K562 (cell line): ENCODE measurements around the gene CMTR1.

Source experiments
- YY1 ChIP-seq, 3 experiments: IDR thresholded peaks; 2 replicates each; pipeline ENCODE4 v1.6.1; 2011; ENCODE audit warnings: low read length in 2 of 3, mild to moderate bottlenecking in 2 of 3, moderate library complexity in 2 of 3, borderline replicate concordance in 1 of 3, control low read depth in 1 of 3, low read depth in 1 of 3; ENCODE audit not compliant: insufficient read depth in 3 of 3, insufficient replicate concordance in 2 of 3, control insufficient read depth in 1 of 3, insufficient read length in 1 of 3; ENCODE audit errors: extremely low read depth in 1 of 3
- TF ChIP-seq, protein P1 (sequence below): IDR thresholded peaks from 3 replicates; pipeline ENCODE4 v1.6.1; 2011; ENCODE audit warnings: borderline replicate concordance, mild to moderate bottlenecking; ENCODE audit not compliant: insufficient read length, insufficient read depth

GRCh38 chr6:37512400-37513011 is 79.5 kb downstream of the CMTR1 start:
- no peak for TF ChIP-seq YY1 (IDR thresholded peaks at IDR 0.05; ENCODE audit: borderline replicate concordance in 1 of 3, control insufficient read depth in 1 of 3, extremely low read depth in 1 of 3, insufficient read depth in 3 of 3, insufficient read length in 1 of 3, insufficient replicate concordance in 2 of 3, low read depth in 1 of 3, low read length in 2 of 3)
- TF ChIP-seq, protein P1, sequence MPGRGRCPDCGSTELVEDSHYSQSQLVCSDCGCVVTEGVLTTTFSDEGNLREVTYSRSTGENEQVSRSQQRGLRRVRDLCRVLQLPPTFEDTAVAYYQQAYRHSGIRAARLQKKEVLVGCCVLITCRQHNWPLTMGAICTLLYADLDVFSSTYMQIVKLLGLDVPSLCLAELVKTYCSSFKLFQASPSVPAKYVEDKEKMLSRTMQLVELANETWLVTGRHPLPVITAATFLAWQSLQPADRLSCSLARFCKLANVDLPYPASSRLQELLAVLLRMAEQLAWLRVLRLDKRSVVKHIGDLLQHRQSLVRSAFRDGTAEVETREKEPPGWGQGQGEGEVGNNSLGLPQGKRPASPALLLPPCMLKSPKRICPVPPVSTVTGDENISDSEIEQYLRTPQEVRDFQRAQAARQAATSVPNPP, result no peak
